ENCODE results near the gene GRM7.

GRM7 gene

DNA sequence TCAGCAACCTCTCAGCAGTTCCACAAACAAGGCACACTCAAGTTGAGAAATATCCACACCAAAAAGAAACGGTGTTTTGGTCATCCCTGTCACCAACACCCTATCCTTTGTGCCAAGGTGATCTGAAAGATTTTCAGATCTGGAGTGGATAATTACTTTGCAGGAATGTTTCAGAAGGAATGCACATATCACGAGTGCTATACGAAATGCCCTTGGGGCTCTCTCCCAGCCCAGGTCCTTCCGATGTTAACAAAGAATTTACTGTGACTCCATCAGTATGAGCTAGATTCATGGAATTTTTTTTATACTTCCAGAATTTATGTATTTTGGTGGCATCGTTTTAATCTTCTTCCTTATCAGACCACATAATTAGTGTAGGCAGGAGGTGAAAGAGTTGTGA, 105.0 kb downstream of the GRM7 start:
- DNase-seq (ENCODE audit: low read depth in 1 of 2, low spot score in 1 of 2) = no peak

- no peak for DNase-seq (ENCODE audit: low read depth in 1 of 2, low spot score in 1 of 2)
These were observed 111.0 kb downstream of the GRM7 start for GRCh38 chr3:6971933-6972332.

DNA sequence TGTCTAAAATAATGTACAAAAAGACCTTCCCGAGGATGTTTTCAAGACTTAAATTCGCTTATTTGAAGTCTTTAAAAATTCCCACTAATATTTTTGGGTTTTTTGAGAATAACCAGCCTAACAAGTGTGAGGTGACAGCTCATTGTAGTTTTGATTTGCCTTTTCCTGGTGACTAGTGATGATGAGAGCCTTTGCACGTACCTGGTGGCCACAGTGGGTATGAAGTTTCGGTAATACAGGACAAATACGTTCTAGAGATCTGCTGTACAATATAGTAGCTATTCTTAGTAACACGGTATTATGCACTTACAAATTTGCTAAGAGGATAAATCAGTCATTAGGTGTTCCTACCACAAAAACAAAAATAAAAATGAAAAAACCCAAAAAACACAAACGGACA, 124.9 kb downstream of the GRM7 start:
- no peak for DNase-seq (ENCODE audit: low read depth in 1 of 2, low spot score in 1 of 2)

GRCh38 chr3:6989608-6990291, 128.8 kb downstream of the GRM7 start:
- DNase-seq (ENCODE audit: low read depth in 1 of 2, low spot score in 1 of 2) = no peak

GRCh38 chr3:6994081-6994668, 133.3 kb downstream of the GRM7 start:
- DNase-seq (ENCODE audit: low read depth in 1 of 2, low spot score in 1 of 2) = no peak

DNA sequence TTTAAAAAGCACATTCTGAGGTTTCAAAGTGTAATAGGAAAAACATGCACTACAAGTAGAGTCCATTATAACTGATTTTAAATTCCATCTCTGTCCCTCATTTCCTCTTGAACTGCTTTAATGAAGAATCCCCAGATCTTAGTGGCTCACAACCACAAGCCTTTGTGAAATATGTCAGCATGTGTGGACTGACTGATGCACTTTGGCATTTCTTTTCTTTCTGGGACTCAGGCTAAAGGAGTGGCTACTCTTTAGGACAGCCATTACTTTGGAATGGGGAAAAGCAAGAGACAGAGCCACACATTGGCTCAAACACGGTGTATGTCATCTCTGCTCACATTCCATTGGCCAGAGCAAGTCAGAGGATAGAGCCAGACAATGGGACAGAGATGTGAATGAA, 139.6 kb downstream of the GRM7 start:
- no peak for DNase-seq (ENCODE audit: low read depth in 1 of 2, low spot score in 1 of 2)

DNA sequence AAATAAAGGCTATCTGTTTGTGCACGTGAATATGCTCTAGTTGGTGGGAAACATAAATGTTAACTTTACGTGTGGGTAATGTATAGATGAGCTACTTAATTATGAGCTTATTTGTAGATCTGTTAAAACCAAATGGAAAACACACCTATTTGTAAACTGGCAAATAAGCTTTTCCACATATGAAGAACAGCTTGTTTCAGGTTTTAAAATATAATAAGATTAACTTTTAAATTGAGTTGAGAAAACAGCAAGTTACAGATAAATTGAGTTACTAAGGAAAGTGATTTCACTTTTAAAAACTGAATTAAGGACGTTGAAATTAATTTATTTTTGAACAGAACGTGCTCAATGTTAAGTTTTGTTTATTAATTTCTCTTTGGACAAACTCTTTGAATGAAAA, 140.5 kb downstream of the GRM7 start:
- no peak for DNase-seq (ENCODE audit: low read depth in 1 of 2, low spot score in 1 of 2)

GRCh38 chr3:7015683-7016440, 154.9 kb downstream of the GRM7 start:
- DNase-seq (ENCODE audit: low read depth in 1 of 2, low spot score in 1 of 2) = no peak

GRCh38 chr3:7025581-7026300, 164.8 kb downstream of the GRM7 start:
- no peak for DNase-seq (ENCODE audit: low read depth in 1 of 2, low spot score in 1 of 2)

- DNase-seq (ENCODE audit: low read depth in 1 of 2, low spot score in 1 of 2) = no peak
These were observed 168.6 kb downstream of the GRM7 start for GRCh38 chr3:7029562-7029961.

GRCh38 chr3:7038394-7038793, 177.5 kb downstream of the GRM7 start:
- no peak for DNase-seq (ENCODE audit: low read depth in 1 of 2, low spot score in 1 of 2)

DNA sequence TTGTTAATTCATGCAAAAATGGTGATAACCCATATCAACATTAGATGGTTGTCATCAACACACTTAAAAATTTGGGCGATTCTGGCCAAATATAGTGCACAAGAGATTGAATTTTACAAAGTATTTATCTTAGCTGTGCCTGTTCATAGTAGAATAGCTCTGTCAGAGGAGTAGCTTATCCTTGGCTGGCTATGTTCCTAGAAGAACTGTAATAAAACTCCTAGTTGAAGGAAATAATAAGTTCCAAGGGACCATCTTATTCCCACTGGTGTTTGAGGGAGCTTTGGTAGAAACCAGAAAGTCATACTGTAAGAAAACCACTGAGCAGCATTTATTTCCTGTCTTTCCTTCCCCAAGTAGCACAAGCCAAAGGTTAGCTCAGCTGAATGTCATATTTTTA, 201.8 kb downstream of the GRM7 start:
- DNase-seq (ENCODE audit: low read depth in 1 of 2, low spot score in 1 of 2) = no peak

GRCh38 chr3:7070461-7070860, 209.5 kb downstream of the GRM7 start:
- no peak for DNase-seq (ENCODE audit: low read depth in 1 of 2, low spot score in 1 of 2)

DNA sequence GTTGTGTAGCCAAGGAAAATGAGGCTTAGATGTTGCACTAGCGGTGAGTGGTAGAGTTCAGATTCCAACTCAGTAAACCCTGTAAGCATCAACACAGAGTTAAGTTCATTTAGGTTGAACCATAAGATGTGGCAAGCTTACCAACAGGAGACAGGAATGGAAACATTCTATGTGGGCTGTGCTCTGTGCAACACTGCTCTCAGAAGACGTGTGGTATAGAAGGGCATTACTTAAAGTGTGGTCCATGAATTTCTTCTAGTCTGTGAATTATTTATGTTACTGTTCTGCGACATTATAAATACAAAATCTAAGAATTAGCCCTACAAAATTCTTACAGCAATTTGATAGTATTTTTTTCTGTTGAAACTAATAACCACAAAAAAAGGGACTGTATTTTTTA, 213.3 kb downstream of the GRM7 start:
- no peak for DNase-seq (ENCODE audit: low read depth in 1 of 2, low spot score in 1 of 2)

DNA sequence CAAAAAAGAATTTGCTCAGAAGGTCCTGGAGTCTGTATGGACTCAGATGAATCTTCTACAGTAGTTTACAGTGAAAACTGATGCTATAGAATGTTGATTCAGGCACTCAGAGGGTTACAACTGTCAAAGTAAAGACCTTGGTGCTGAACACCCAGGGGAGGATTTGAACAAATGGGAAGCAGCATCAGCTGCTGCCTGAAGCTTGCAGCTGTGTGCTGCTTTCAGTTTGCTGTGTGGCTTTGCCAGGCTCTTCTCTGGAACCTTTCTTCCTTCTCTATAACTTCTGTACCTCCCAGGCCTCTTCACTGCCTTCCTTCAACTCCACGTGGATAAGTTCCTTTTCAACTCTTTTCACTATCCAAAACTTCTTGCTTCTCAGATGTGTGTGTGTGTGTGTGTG, 214.2 kb downstream of the GRM7 start:
- no peak for DNase-seq (ENCODE audit: low read depth in 1 of 2, low spot score in 1 of 2)

- no peak for DNase-seq (ENCODE audit: low read depth in 1 of 2, low spot score in 1 of 2)
These were observed 215.0 kb downstream of the GRM7 start for GRCh38 chr3:7075901-7076300.

DNA sequence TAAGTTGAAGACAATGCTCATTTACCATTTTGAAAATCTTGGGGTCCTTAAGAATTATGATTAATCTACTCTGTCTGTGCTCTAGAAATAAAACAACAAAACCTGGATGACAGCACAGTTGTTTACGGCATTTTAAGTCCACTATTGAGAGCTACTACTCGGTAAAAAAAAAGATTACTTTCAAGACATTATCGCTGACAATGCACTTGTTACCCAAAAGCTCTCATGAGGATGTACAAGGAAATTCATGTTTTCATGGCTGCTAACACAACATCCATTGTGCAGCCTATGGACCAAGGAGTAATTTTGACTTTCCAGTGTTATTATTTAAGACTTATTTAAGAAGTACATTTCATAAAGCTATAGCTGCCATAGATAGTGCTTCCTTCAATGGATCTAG, 221.3 kb downstream of the GRM7 start:
- no peak for DNase-seq (ENCODE audit: low read depth in 1 of 2, low spot score in 1 of 2)

GRCh38 chr3:7086417-7086816, 225.5 kb downstream of the GRM7 start:
- no peak for DNase-seq (ENCODE audit: low read depth in 1 of 2, low spot score in 1 of 2)

GRCh38 chr3:7095116-7095515, 234.2 kb downstream of the GRM7 start:
- no peak for DNase-seq (ENCODE audit: low read depth in 1 of 2, low spot score in 1 of 2)

- no peak for DNase-seq (ENCODE audit: low read depth in 1 of 2, low spot score in 1 of 2)
These were observed 239.2 kb downstream of the GRM7 start for GRCh38 chr3:7100136-7100535.

GRCh38 chr3:7106635-7107034, 245.7 kb downstream of the GRM7 start:
- no peak for DNase-seq (ENCODE audit: low read depth in 1 of 2, low spot score in 1 of 2)

GRCh38 chr3:7112523-7113056, 251.7 kb downstream of the GRM7 start:
- no peak for DNase-seq (ENCODE audit: low read depth in 1 of 2, low spot score in 1 of 2)

All from activated T-helper 1 cell treated with anti-CD3 and anti-CD28 coated beads, Interleukin-2, amount 50 U/mL, for 16 hours (primary cell).